HepG2 (cell line): ENCODE measurements around the gene FMO3.

ENCODE experiments used
- CEBPB ChIP-seq: IDR thresholded peaks from 2 replicates; pipeline ENCODE4 v1.6.1; 2011; ENCODE audit warnings: low read depth, low read length, improper control_type of control experiment, borderline replicate concordance
- CTCF ChIP-seq: sonication (generic); formaldehyde crosslinking; IDR thresholded peaks from 2 replicates; pipeline ENCODE4 v1.5.0; 2020; ENCODE audit warnings: mild to moderate bottlenecking, missing genetic modification reagents, moderate library complexity
- SP1 ChIP-seq, 2 experiments: fragments of 450-650 bp in 1 of 2; sonication (generic) in 1 of 2; formaldehyde crosslinking in 1 of 2; IDR thresholded peaks; 2 replicates each; pipeline versions ENCODE4 v1.4.0 to v1.6.1; 2016 to 2020; ENCODE audit warnings: missing genetic modification reagents in 1 of 2
- ZMAT3 ChIP-seq: sonication (generic); formaldehyde crosslinking; conservative IDR thresholded peaks from 2 replicates; pipeline ENCODE4 v1.7.0; 2021; ENCODE audit warnings: missing genetic modification reagents
- ZNF326 ChIP-seq: sonication (generic); formaldehyde crosslinking; IDR thresholded peaks from 2 replicates; pipeline ENCODE4 v1.4.0; 2020; ENCODE audit warnings: missing genetic modification reagents, borderline replicate concordance
- ZNF781 ChIP-seq: sonication (generic); formaldehyde crosslinking; IDR thresholded peaks from 2 replicates; pipeline ENCODE4 v1.5.1; 2020; ENCODE audit warnings: borderline replicate concordance, mild to moderate bottlenecking, missing genetic modification reagents; ENCODE audit errors: not compliant biosample characterization

- TF ChIP-seq ZNF781 (CRISPR knock-in tag) (no peak), CEBPB (no peak), ZMAT3 (no peak), CTCF (no peak), SP1 (IDR thresholded peaks at IDR 0.05) (no peak), SP1 (CRISPR knock-in tag; IDR thresholded peaks at IDR 0.05) (no peak), ZNF326 (CRISPR knock-in tag) (no peak)
Measured at GRCh38 chr1:171113382-171113781, 22.7 kb downstream of the FMO3 start.
